GM18870 (cell line): ENCODE measurements around the gene ATOH8.

ENCODE experiments used
- ATAC-seq: cut with Tn5 transposase; IDR thresholded peaks from one replicate; pipeline ENCODE4 v1.9.1; 2021; ENCODE audit warnings: moderate library complexity; ENCODE audit not compliant: unreplicated experiment

ATOH8 gene

DNA sequence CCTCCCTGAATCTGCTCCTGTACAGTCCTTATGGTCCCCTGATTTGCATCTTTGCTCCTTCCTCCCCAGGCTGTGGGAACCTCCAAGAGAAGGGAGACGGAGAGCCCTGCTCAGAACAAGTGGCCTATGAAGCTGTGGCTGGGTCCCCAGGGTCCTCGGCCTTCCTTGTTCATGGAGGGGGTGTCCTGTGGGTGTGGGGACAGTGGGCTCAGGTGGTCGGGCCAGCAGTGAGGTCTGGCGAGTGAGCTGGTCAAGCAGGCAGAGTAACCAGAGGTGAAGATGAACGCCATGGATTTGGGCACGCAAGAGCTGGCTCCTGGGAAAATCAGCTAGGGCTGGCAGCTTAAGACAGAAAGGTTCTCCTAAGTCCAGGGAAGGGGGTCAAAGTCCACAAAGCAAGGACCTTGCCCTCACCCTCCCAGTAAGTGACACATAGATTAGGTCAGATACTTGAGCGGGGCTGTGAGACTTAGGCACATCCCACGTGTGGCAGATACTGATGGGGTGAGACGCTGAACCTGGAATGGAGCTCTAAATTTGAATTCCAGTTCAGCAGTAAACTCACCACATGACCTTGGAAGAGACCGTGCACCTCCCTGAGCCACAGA, 34.8 kb upstream of the ATOH8 start:
- ATAC-seq, result no peak

DNA sequence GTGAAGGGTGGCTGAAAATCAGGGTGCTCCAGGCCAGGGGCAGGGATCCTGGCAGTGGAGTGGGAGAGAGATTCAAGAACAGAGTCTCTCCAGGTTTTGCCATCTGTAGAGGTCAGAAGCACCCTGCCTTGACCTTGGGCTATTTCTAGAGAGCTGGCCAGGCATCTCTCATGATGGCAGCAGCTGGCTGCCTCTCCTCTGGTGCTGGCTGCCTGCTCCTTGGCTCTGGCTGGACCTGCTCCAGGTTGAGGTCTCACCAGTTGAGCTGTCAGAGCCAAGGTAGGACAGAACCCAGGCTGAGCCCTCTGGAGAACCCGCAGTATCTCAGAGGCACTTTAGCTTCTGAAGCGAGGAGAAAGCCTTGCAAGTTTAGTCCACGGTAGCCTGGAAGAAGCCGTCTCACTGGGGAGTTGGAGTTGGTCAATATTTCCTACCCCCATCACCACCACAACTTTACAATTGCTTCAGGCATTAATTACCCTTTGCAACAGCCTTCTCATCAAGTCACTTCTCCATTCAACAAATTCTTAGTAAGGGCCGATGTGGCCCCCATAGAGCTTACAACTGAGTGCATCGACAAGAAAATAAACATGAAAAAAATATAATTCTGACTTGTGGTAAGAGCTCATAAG, 34.1 kb upstream of the ATOH8 start:
- no peak for ATAC-seq

DNA sequence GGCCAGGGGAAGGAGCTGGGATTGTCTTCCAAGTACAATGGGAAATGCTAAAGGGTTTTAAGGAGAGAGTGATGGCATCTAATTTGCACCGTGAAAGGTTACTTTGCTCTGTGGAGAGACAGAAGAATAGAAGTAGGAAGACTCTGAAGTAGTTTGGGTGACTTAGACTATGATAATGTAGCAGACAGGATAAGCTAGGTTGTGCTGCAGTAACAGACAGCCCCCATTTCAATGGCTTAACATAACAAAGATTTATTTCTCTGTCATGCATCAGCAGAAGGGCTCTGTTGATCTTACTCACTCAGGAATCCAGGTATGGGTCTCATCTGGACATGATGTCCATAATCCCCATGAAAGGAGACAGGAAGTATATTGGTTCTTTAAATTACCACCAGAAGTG, 33.3 kb upstream of the ATOH8 start:
- no peak for ATAC-seq

DNA sequence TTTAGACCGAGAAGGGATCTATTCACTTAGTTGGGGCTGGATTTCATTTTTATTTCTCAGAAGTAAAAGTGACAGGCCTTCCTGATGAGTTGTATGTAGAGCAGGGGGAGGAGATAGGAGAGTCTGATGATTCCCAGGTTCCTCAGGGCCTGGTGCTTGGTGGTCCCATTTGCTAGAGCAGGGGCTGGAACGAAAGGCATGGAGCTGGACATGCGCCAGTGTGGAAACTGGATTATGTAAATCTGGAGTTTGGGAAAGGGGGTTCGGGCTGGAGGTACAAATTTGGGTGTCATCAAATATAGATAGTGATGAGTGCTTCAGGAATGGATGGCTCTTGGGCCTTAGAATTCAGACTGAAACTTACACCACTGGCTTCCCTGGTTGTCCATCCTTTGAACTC, 32.1 kb upstream of the ATOH8 start:
- ATAC-seq, result no peak

GRCh38 chr2:85722519-85722918, 31.3 kb upstream of the ATOH8 start:
- no peak for ATAC-seq

DNA sequence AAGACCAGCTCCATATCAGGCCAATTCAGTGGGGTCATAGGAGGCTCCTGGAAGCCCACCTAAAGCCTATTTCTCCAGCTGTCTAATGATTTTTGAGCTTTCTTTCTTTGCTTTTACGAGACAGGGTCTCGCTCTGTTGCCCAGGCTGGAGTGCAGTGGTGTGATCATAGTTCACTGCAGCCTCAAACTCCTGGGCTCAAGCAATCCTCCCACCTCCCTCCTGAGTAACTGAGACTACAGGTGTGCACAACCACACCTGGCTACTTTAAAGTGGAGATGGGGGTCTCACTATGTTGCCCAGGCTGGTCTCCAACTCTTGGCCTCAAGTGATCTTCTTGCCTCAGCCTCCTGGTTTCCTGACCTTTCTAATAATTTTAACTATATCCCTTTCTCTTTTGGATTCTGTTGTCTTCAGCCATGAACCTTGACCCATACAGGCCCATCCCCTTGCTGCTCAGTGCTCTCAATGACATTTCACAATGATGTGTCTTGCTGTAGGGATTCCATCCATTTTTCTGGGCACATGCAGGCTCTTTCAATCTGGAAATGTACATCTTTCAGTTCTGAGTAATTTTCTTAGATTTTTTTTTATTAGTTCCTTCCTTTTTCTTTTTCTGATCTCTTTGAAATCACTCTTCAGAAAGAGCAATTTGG, 30.0 kb upstream of the ATOH8 start:
- no peak for ATAC-seq

- no peak for ATAC-seq
Observed at GRCh38 chr2:85724731-85725181, 29.0 kb upstream of the ATOH8 start.

GRCh38 chr2:85725451-85725850, 28.3 kb upstream of the ATOH8 start:
- no peak for ATAC-seq

- ATAC-seq, result no peak
Observed at GRCh38 chr2:85727798-85728197, 26.0 kb upstream of the ATOH8 start.

- no peak for ATAC-seq
Observed at GRCh38 chr2:85728342-85728741, 25.4 kb upstream of the ATOH8 start.

GRCh38 chr2:85728883-85729824, 24.6 kb upstream of the ATOH8 start:
- no peak for ATAC-seq

DNA sequence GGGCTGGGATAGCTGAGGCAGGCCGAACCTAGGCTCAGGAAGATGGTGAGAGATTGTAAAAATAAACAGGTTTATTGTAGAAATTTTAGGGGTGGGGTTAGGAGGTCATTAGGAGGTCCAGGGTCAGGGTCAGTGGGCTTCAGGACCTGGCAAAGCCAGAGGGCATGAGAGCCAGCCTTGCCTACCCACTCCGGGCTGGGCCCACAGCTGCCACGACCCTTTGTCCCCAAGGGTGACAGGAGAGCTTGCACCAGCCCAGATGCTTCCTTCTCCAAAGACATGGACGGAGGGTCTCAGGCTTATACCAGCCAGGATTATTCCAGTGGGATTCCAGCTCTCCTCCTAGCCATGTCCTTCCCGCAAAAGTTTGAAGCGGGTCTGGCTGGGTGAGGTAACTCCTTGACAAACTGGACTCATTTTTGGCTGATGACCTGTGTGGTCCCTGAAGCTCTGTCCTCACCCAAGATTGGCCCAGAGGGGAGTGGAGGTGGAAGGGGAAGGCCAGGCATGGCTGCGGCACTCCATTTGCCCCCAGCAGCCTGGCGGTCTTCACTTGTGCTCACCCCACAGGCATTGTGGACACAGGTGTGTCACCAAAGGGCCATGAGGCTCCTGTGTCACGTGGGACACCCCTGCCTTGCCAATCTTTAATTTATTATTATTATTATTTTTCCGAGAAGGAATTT, 23.8 kb upstream of the ATOH8 start:
- ATAC-seq, result no peak

DNA sequence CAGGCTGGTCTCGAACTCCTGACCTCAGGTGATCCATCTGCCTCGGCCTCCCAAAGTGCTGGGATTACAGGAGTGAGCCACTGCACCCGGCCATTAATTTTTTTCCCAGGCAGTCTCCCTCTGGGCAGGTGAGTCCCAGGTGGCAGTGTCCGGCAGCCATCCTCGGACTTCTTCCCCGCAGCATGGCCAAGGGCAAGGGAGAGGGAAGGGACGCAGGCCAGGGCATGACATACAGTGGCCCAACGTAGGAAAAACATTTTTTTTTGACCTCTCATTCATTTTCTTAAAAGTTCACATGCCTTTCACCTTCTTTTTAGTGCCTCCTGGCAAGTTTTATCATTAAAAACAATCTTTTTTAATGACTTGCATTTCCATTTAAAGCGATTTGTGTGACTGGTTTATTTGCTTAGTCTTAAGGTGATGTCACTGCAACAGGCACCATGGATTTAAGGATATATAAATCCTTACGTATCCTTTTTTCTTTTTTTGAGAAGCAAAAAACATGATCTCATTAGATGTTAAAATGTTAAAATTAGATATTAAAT, 23.0 kb upstream of the ATOH8 start:
- no peak for ATAC-seq

DNA sequence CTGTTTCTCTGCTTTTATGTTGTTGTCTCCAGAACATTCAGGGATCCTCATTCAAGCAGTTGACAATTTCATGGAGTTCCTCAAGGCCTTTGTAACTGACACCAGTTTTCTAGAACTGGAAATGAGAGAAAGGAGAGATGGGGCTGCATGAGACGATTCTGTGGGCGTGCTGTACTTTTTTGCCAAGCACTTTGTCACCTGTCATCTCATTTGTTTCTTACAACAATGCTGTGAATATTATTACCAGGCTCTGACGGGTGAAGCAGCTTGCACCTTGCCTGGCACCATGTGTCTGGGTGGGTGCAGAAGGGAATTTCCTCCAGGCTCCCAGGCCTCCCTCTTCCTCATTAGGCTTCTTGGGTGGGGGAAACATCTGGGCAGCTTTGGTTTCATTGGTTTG, 22.2 kb upstream of the ATOH8 start:
- ATAC-seq, result no peak

GRCh38 chr2:85732467-85733120, 21.2 kb upstream of the ATOH8 start:
- no peak for ATAC-seq

GRCh38 chr2:85733121-85733960, 20.4 kb upstream of the ATOH8 start:
- no peak for ATAC-seq

DNA sequence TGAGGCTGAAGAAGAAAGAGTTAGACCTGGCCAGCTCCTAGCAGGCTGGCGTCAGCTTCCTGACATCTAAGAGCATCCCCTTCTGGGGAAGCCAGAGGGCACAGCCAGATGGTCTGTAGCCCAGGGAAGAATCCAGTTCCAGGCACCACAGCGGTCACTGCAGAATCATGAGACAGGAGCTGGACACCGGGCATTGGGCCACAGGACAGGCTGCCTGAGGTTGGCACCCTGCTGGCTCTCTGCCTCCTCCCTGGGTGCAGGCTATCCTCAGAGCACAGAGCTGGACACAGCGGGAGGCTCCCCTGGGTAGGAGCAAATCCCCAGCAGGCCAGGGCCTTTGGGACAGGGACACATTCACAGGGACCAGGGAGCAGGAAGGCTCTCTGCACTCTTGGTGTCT, 19.8 kb upstream of the ATOH8 start:
- ATAC-seq, result no peak

DNA sequence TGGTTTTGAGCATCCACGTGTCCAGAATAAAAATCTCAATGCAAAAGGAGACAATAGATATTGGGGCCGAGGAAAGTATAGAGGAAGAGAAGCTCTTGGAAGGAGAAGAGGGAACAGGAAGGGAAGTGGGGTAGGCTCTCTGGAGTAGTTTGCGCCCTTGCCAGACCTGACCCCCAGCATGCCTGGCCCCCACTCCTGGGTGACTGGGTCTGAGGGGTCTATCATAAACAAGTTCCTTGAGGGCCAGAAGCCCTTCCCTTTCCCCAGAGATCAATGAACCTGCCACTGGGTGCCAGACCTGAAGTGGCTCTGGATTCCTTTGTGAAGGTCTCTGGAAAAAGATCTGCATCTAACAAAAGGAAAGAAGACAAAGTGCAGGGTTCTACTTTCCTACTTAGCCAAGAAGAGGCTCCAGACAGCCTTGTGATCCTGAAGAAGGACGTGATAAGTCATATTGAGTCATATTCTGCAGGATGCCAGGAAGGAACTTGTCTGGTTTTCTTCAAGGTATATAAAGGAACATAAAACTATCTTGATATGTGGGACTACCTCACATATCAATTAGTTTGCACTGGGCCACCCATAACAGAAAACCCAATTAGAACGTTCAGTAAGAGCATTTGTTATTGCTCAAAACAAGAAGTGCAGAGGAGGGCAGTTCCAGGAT, 18.7 kb upstream of the ATOH8 start:
- ATAC-seq, result no peak

- no peak for ATAC-seq
Observed at GRCh38 chr2:85735691-85736090, 18.1 kb upstream of the ATOH8 start.
